ENCODE results near the gene ABCB6. TPM values are rescaled to one million over a fixed set of nuclear protein-coding genes. Genes with fewer than 3 reads are reported as not detected.

Gene ABCB6
- total and polyA plus RNA-seq, 2 of the 8 experiments (the other 6 are each of a cell fraction or from before 2014, with no cell fraction given): 44.9 to 50.6 TPM

DNA sequence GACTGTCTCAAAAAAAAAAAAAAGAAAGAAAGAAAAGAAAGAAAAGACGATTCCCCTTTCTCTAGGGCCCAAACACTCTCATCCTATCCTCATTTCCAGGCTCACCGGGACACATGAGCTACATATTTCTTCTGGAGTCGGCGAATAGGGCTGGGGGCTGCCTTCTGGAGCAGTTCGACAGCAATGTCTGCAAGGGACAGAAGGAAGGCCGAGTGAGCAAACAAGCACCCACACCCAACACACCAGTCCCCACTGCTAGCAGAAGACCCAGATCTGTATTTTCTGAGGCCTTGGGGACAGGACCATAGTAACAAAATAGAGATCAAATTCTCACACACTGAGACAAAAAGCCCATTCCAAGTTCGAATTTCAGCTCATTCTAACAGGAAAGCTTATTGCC, 43.3 kb downstream of the ABCB6 start:
- no peak overlapping the region for H3K4ac ChIP-seq (replicated peaks; ENCODE audit: insufficient read length, low read depth, low read length)
- FAIRE-seq (no peak), DNase-seq (ENCODE audit: low read depth in 1 of 2, low spot score in 2 of 2) (no peak)
- no peak for TF ChIP-seq KDM5A (IDR thresholded peaks at IDR 0.05; ENCODE audit: low read length)
- TF ChIP-seq GABPA (IDR thresholded peaks at IDR 0.05; ENCODE audit: borderline replicate concordance, insufficient read depth, low read length): no peak
- no peak overlapping the region for H3K56ac ChIP-seq (replicated peaks; ENCODE audit: insufficient read length, low read depth, low read length)
- no peaks in the 10 kb centered on the region for H3K27me3 ChIP-seq (replicated peaks in 1 of 4; ENCODE audit: control insufficient read depth in 3 of 4, extremely low read depth in 1 of 4, insufficient read depth in 3 of 4, low read length in 3 of 4)
- H2AK5ac ChIP-seq (ENCODE audit: low read depth, low read length): no peak overlapping the region
- WGBS, 2 experiments (ENCODE audit: extremely low coverage in 1 of 2, insufficient coverage in 1 of 2, insufficient read length in 1 of 2, insufficient replicate concordance in 2 of 2, low coverage in 1 of 2, low lambda C conversion rate in 2 of 2, missing lambda C conversion rate in 1 of 2): 81% methylated on average over 6 of the region's 7 CpGs; no CpG with 5 or more reads in 1 of the 2 experiments
- H2BK15ac ChIP-seq (ENCODE audit: low read length): no peak overlapping the region
- H4K20me1 ChIP-seq (replicated peaks in 1 of 2; ENCODE audit: control insufficient read depth in 1 of 2, insufficient read depth in 2 of 2, low read length in 2 of 2): peaks cover 0 to 4% of the 10 kb centered on the region in 2 experiments
- ChIA-PET POLR2A (ENCODE audit: partially characterized antibody) (interaction anchor here (0.6 to 3.0 kb wide), 8 partner anchors 11 to 104 kb away, joined by 3 to 21 read pairs (median 6); partner anchors contain the start of genes ABCB6, ANKZF1, ATG9A and DNAJB2), CTCF (ENCODE audit: partially characterized antibody) (interaction anchor here (0.6 to 8.3 kb wide), 16 partner anchors 9 to 176 kb away, joined by 3 to 71 read pairs (median 6); partner anchors contain the start of genes DNAJB2, NHEJ1 and ZFAND2B)
- H3K36me3 ChIP-seq (ENCODE audit: control insufficient read depth in 2 of 4, insufficient read depth in 4 of 4, low read length in 3 of 4): peaks cover 0 to 9% (median 4%) of the 10 kb centered on the region in 4 experiments; a peak in 3 of 8 replicates
- H3K4me2 ChIP-seq (ENCODE audit: insufficient read depth in 1 of 2, low read depth in 2 of 2, low read length in 2 of 2): peak overlapping the region; percentile 82 to 89; a peak in 3 of 4 replicates
- no peak overlapping the region for H3K14ac ChIP-seq (ENCODE audit: insufficient read length)
- no peak overlapping the region for H2BK5ac ChIP-seq (ENCODE audit: low read depth, low read length)
- no peak overlapping the region for H3K9ac ChIP-seq (replicated peaks in 1 of 4; ENCODE audit: extremely low read depth in 1 of 4, low read depth in 3 of 4, low read length in 3 of 4)
- peaks cover 11% of the 10 kb centered on the region; the same call in 1 of the 2 replicates for H3K23me2 ChIP-seq (ENCODE audit: low read depth, low read length)
- no peak overlapping the region for H4K8ac ChIP-seq (ENCODE audit: extremely low read depth, insufficient read depth, low read length)
- no peak overlapping the region for H4K5ac ChIP-seq (ENCODE audit: insufficient read length, low read depth, low read length)
- no peak overlapping the region for H3K23ac ChIP-seq (ENCODE audit: insufficient read length)
- peak overlapping the region in 2 of 4 experiments; percentile 78 to 89; a peak in 3 of 8 replicates for H3K4me3 ChIP-seq (ENCODE audit: extremely low read depth in 1 of 4, insufficient read depth in 2 of 4, low read depth in 3 of 4, low read length in 4 of 4)
- peaks cover 6% of the 10 kb centered on the region for H3K79me1 ChIP-seq (ENCODE audit: low read depth, low read length)
- no peak overlapping the region for H4K91ac ChIP-seq (replicated peaks; ENCODE audit: insufficient read length, low read length)
- no peaks in the 10 kb centered on the region for H3K9me3 ChIP-seq (ENCODE audit: insufficient read depth in 2 of 2, low read depth in 1 of 2, low read length in 1 of 2)
- H3K79me2 ChIP-seq (ENCODE audit: control insufficient read depth in 1 of 2, insufficient read depth in 2 of 2, low read length in 2 of 2): peaks cover 0 to 8% of the 10 kb centered on the region in 2 experiments; a peak in 1 of 4 replicates
- no peak overlapping the region for H2BK20ac ChIP-seq (ENCODE audit: low read length)
- H3K4me1 ChIP-seq (replicated peaks in 1 of 4; ENCODE audit: control insufficient read depth in 3 of 4, insufficient read depth in 4 of 4, low read length in 3 of 4): peaks cover 0 to 13% (median 6%) of the 10 kb centered on the region in 4 experiments; a peak in 6 of 7 replicates
- H3K18ac ChIP-seq (ENCODE audit: extremely low read depth, low read length): no peak overlapping the region
- H2BK12ac ChIP-seq (ENCODE audit: low read depth, low read length): no peak overlapping the region
- H3K27ac ChIP-seq (ENCODE audit: low read depth, low read length): no peak overlapping the region
- no peak overlapping the region for H2AFZ ChIP-seq (ENCODE audit: low read length)
- no peak overlapping the region for H2BK120ac ChIP-seq (replicated peaks; ENCODE audit: low read depth, low read length)

All from H1 (cell line).